ENCODE data around the gene CYP26C1.

CYP26C1 gene

DNA sequence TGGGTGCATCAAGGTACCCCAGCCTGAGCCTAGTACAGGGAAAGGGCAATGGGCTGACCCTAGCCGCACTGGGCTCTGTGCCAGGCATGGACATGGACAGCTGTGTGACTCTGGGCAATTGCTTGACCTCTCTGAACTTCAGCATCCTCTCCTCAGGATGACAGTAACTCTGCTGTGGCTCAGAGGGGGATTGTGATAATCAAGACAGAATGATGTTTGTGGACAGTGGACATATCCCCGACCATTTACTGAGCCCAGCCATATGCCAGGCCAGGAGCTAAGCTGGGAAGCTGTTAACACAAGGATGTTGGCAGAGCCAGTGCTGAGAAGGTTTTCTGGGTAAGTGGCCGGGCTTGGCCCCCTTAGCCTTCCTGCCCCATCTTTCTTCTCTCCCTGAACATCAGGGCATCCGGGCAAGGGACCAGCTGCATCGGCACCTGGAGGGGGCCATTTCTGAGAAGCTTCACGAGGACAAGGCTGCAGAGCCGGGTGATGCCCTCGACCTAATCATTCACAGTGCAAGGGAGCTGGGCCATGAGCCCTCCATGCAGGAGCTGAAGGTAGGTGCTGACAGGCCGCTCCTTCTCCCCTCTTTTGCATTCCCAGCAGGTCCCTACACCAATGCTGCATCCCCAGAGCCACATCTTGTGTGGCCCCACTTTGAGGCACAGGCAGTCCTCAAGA is 3.5 kb downstream of the CYP26C1 start:
- DNase-seq (ENCODE audit: low read depth in 2 of 2), result no peak

GRCh38 chr10:93064874-93065660 is 4.5 kb downstream of the CYP26C1 start:
- no peak for DNase-seq (ENCODE audit: low read depth in 2 of 2)

- no peak for DNase-seq (ENCODE audit: low read depth in 2 of 2)
These were observed 5.3 kb downstream of the CYP26C1 start for GRCh38 chr10:93065675-93066543.

DNA sequence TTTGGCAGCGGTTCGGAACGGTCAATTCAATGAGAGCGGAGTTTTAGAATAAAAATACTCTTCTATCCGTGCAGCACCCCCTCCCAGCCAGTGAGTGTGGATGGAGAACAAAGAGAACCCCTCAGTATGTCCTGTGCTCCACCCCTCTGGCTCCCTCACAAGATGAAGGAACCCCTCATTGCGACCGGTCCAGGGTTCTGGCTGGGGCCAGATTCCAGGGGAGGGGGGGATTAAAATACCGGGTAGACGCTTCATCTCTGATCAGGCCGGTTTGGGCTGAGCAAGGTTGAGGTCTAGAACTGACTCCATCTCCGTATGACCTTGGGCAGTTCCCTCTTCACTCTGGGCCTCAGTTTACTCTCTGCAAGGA is 5.9 kb downstream of the CYP26C1 start:
- DNase-seq (ENCODE audit: low read depth in 2 of 2), result no peak

DNA sequence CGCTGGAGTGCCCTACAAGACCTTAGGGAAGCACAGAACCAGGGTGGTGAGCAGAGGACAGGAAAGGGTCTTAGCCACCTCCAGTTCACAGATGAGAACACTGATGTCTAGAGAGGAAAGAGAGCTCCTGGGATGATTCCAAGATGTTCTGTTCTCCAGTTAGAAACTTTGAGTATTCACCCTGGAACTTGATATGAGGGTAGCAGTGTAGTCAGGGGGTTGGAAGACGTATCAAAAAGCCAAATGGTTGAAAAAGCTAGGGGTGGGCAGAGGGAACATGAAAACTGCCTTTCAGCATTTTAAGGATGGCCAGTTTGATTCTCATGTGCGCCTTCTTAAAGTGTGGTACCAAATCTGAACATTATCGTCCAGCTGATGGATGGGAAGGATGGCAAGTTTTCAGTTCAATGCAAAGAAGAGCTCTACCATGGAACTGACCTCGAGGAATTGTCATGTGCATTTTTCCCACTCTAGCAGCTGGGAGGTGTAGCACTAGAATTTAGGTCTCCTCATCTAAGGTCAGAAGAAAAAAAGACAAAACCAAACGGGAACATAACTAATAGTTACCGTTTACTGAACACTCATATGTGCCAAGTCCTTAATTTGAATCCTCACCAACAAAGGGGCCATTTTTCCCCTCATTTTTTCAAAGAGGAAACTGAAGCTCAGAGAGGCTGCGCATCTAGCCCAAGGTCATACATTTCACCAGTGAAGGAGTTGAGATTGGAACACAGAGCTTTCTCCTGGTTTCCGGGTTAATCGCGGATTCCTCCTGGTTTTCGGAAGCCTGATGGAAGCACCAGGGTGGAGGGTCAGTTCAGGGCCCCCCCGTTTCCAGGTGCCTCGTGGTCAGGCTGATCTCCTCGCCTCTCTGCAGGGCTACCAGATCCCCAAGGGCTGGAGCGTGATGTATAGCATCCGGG is 7.1 kb downstream of the CYP26C1 start:
- no peak for DNase-seq (ENCODE audit: low read depth in 2 of 2)

DNA sequence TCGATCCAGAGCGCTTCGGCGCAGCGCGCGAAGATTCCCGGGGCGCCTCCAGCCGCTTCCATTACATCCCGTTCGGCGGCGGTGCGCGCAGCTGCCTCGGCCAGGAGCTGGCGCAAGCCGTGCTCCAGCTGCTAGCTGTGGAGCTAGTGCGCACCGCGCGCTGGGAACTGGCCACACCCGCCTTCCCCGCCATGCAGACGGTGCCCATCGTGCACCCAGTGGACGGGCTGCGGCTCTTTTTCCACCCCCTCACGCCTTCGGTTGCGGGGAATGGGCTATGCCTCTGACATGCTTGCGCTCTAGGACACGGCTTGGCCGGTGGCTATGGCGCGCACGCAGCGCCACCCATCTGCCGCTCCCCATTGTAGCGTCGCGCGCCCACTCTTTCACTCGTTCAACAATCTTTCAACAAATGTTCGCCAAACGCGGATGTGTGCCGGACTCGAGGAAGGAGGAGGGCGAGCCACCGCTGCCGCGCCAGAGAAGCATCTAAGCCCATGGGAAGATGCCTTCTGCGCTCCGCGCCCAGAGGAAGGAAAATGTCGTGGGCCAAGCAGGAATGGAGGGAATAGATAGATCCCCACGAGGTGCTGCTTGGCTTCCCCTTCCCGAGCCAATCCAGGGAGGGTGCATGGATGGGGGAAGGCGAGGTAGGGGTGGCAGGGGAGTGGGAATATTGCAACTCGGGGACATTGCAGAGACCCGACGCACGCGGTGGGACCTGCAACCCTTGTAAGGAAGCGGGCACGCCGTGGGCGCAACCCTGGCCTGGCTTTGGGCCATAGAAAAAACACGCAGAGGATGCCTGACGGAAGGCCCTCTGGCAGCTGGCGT is 8.0 kb downstream of the CYP26C1 start:
- DNase-seq (ENCODE audit: low read depth in 2 of 2), result no peak

DNA sequence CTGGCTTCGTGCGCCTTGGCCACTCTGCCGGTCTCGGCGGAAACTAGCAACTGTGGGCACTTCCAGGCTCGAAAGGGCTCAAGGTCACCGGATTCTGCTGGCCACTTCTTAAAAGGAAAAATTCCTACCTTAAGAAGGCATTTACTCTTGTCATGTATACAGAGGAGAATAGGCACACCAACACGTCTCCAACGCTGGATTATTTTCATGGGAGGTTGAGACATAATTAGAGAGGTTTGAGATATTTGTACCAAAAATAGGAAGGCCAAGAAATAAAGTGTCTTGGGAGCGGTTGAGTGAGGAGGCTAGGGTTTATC is 8.6 kb downstream of the CYP26C1 start:
- no peak for DNase-seq (ENCODE audit: low read depth in 2 of 2)

GRCh38 chr10:93070378-93071176 is 10.0 kb downstream of the CYP26C1 start:
- no peak for DNase-seq (ENCODE audit: low read depth in 2 of 2)

GRCh38 chr10:93071177-93071472 is 10.5 kb downstream of the CYP26C1 start:
- no peak for DNase-seq (ENCODE audit: low read depth in 2 of 2)

DNA sequence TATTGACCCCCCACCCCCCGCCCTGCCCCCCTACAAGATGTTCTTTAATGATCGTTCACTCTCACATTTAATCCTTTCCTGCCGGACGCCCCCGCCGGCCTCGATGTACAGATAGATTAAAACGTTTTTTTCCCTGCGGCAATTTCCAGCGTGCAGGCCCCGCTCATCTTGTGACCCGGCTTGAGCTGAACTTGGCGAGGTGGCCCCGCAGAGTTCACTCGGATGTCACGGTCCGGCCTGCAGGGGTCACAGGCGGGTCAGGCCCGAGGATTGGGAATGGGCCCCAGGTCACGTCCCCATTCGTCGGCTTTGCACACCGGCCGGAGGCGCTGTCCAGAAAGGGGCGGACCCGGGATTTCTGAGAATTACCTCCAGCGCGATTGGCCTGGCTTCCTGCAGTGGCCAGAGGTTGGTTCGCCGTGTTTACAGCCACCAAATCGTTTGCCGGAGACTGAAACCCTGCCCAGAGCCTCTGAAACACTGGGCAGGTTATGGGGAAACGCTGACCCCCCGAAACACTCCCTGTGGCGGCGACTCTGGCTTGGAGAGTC is 11.2 kb downstream of the CYP26C1 start:
- no peak for DNase-seq (ENCODE audit: low read depth in 2 of 2)

DNA sequence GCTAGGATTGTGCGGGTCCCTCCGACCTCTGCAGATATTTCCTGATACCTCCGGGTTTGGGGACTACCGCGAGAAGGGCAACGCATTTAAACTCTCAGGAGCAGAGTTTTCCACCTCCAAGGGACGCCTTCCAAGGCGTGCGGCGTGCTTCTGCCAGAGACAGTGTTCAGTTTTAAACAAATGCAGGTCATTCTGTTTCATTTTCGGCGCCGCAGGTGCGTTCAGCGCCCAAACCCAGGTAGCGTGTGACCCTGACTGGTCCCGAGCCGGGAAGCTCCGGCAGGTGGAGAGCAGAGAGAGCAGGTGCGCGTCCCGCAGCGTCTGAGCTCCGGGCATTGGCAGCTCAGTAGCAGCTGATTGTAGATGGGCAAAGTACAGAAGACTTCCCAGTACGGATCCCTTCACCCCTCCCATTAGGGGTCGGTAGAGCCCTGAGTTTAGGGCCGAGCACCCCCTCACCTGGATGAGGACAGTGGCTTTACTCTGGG is 11.7 kb downstream of the CYP26C1 start:
- DNase-seq (ENCODE audit: low read depth in 2 of 2), result no peak

GRCh38 chr10:93072713-93073538 is 12.3 kb downstream of the CYP26C1 start:
- DNase-seq (ENCODE audit: low read depth in 2 of 2), result no peak

DNA sequence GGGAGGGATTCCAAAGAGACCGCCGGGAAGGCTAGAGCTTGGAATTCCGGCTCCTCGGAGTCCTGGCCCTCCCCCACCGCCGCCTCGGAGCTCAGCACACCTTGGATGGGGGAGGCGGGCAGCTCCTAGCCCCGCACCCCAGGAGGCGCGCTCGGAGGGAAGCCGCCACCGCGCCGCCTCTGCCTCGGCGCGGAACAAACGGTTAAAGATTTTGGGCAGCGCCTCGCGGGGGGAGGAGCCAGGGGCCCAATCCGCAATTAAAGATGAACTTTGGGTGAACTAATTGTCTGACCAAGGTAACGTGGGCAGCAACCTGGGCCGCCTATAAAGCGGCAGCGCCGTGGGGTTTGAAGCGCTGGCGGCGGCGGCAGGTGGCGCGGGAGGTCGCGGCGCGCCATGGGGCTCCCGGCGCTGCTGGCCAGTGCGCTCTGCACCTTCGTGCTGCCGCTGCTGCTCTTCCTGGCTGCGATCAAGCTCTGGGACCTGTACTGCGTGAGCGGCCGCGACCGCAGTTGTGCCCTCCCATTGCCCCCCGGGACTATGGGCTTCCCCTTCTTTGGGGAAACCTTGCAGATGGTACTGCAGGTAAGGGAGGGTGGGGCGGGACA is 13.0 kb downstream of the CYP26C1 start, which contains the start of gene CYP26A1:
TSS of gene CYP26A1 (plus strand) at position 355 of the 608 bp plus-strand sequence. CDS start at position 397, 42 bp downstream.
- DNase-seq (ENCODE audit: low read depth in 2 of 2), result no peak

GRCh38 chr10:93074147-93074596 is 13.6 kb downstream of the CYP26C1 start:
- no peak for DNase-seq (ENCODE audit: low read depth in 2 of 2)

DNA sequence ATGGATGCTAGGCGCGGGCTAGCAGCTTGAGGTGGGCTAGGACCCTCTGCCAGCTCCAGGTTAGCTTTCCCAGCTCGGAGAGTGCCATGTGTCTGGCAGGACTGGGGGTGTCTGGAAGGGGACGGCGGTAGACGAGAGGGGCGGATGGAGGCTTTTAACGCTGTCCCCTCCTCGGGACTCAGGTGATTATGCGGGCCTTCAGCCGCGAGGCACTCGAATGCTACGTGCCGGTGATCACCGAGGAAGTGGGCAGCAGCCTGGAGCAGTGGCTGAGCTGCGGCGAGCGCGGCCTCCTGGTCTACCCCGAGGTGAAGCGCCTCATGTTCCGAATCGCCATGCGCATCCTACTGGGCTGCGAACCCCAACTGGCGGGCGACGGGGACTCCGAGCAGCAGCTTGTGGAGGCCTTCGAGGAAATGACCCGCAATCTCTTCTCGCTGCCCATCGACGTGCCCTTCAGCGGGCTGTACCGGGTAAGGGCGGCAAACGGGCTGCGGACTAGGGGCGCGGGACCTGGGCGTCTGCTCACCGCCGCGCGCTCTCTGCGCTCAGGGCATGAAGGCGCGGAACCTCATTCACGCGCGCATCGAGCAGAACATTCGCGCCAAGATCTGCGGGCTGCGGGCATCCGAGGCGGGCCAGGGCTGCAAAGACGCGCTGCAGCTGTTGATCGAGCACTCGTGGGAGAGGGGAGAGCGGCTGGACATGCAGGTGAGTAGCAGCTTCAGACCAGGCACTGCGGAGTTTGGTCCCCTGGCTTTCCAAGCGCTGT is 14.2 kb downstream of the CYP26C1 start:
- no peak for DNase-seq (ENCODE audit: low read depth in 2 of 2)

DNA sequence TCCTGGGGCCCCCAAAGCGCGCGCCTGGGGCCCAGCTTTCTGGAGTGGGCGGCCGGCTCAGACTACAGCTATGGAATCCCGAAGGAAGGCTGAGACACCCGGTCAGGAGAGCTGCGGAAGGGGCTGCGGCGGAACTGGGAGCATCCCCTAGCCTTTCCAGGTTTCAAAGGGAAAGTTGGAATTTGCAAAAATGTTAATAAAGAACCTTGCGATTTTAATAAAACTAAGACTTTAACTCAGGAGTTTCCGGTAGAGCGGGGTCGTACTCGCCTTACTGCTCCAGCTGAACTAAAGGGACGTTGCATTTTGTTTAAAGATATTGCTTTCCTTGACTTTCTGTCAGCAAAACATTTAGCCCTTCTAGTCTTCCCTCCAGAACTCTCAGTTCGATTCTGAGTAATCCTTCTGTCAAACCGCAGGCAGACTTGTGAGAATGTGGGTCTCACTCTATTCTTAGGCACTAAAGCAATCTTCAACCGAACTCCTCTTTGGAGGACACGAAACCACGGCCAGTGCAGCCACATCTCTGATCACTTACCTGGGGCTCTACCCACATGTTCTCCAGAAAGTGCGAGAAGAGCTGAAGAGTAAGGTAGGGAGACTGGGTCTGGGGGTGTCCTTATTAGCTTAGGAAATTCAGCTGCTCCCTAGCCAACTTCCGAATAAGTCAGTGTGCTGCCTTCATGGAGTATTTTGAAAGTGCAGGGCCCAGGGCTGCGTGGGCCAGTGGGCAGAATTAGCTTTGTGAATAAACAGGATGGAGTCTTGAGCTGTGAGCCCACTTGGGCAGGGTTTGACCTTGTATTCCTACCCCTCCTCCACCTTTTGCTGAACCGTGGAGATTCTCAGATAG is 15.0 kb downstream of the CYP26C1 start:
- no peak for DNase-seq (ENCODE audit: low read depth in 2 of 2)

Measured in stimulated activated CD4-positive, alpha-beta T cell treated with anti-CD3 and anti-CD28 coated beads, Interleukin-4, amount 100 ng/mL, for 48 hours (primary cell).